IMR-90 (cell line): ENCODE data around the gene DPP10. TPM values are rescaled to one million over a fixed set of nuclear protein-coding genes. Genes with fewer than 3 reads are reported as not detected.

Source experiments
- ATAC-seq: fragments of 200-7000 bp; cut with Tn5 transposase; 2 replicates; pipeline ENCODE4 v1.9.1; 2020; ENCODE audit warnings: low read depth, mild to moderate bottlenecking, moderate library complexity
- BruUV-seq: library from RNA; stranded (reverse); fragments of 400-500 nt; replicated peaks from 2 replicates; lab custom pipeline; 2021; lab: Mats Ljungman, UMichigan
- CTCF ChIA-PET: fragments of 300-600 bp; formaldehyde crosslinking; extraction: SDS; loops from one replicate; lab custom pipeline; 2021; ENCODE audit warnings: antibody characterized with exemption; lab: Yijun Ruan, JAX
- POLR2A ChIA-PET: fragments of 300-600 bp; sonication (Branson Sonifier 250); formaldehyde crosslinking; loops from one replicate; lab custom pipeline; 2022; ENCODE audit warnings: antibody characterized with exemption; ENCODE audit not compliant: unreplicated experiment; lab: Charles Lee
- DNase-seq: peaks from one replicate; pipeline ENCODE4 v3.0.0; 2013
- H2AFZ ChIP-seq: replicated peaks from 2 replicates; pipeline ENCODE3; 2013; ENCODE audit warnings: low read length, mild to moderate bottlenecking; ENCODE audit not compliant: poor library complexity
- H2AK5ac ChIP-seq: 2 replicates; pipeline ENCODE4 v1.6.1; 2013; ENCODE audit warnings: low read depth, low read length, inconsistent platforms
- H2AK9ac ChIP-seq: replicated peaks from 2 replicates; pipeline ENCODE3; 2013; ENCODE audit warnings: mild to moderate bottlenecking, low read depth, low read length, moderate library complexity; ENCODE audit not compliant: poor library complexity
- H2BK120ac ChIP-seq: 2 replicates; pipeline ENCODE4 v1.6.1; 2013; ENCODE audit warnings: low read depth, low read length, inconsistent platforms
- H2BK15ac ChIP-seq: 3 replicates; pipeline ENCODE4 v1.6.1; 2013; ENCODE audit warnings: low read depth, low read length, inconsistent platforms
- H2BK20ac ChIP-seq: 2 replicates; pipeline ENCODE4 v1.6.1; 2013; ENCODE audit warnings: low read depth, mild to moderate bottlenecking, inconsistent platforms, low read length, moderate library complexity
- H2BK5ac ChIP-seq: 2 replicates; pipeline ENCODE4 v1.6.1; 2013; ENCODE audit warnings: mild to moderate bottlenecking, low read depth, low read length, inconsistent platforms; ENCODE audit not compliant: poor library complexity, severe bottlenecking
- H3K14ac ChIP-seq: replicated peaks from 2 replicates; pipeline ENCODE4 v1.6.1; 2013; ENCODE audit warnings: low read depth, low read length, inconsistent platforms
- H3K18ac ChIP-seq: 2 replicates; pipeline ENCODE4 v1.6.1; 2013; ENCODE audit warnings: low read depth, low read length, control low read depth
- H3K23ac ChIP-seq: 2 replicates; pipeline ENCODE4 v1.6.1; 2013; ENCODE audit warnings: low read depth, low read length, inconsistent platforms
- H3K27ac ChIP-seq: 2 replicates; pipeline ENCODE4 v1.5.1; 2013; ENCODE audit warnings: mild to moderate bottlenecking, control low read depth, low read length; ENCODE audit not compliant: insufficient read depth
- H3K27me3 ChIP-seq: 2 replicates; pipeline ENCODE4 v1.6.1; 2013; ENCODE audit warnings: low read length; ENCODE audit not compliant: control insufficient read depth, insufficient read depth
- H3K36me3 ChIP-seq: 2 replicates; pipeline ENCODE4 v1.6.1; 2013; ENCODE audit warnings: low read length, mixed read lengths; ENCODE audit not compliant: control insufficient read depth, insufficient read depth
- H3K4ac ChIP-seq: 2 replicates; pipeline ENCODE4 v1.6.1; 2013; ENCODE audit warnings: low read depth, low read length, inconsistent platforms
- H3K4me1 ChIP-seq: 2 replicates; pipeline ENCODE4 v1.6.1; 2013; ENCODE audit warnings: low read length, mixed read lengths; ENCODE audit not compliant: control insufficient read depth, insufficient read depth
- H3K4me2 ChIP-seq: 2 replicates; pipeline ENCODE4 v1.6.1; 2013; ENCODE audit warnings: low read depth, mild to moderate bottlenecking, control low read depth, low read length, moderate library complexity
- H3K4me3 ChIP-seq: 2 replicates; pipeline ENCODE4 v1.5.1; 2013; ENCODE audit warnings: low read depth, mild to moderate bottlenecking, control low read depth, low read length, moderate library complexity; ENCODE audit not compliant: insufficient read depth
- H3K56ac ChIP-seq: 2 replicates; pipeline ENCODE4 v1.6.1; 2013; ENCODE audit warnings: low read length, inconsistent platforms; ENCODE audit not compliant: insufficient read depth; ENCODE audit errors: extremely low read depth
- H3K79me1 ChIP-seq, 2 experiments: 2 replicates each; pipeline ENCODE4 v1.6.1; 2013; ENCODE audit warnings: low read length in 2 of 2, inconsistent platforms in 1 of 2, low read depth in 1 of 2
- H3K9ac ChIP-seq: 2 replicates; pipeline ENCODE4 v1.6.1; 2013; ENCODE audit warnings: low read depth, low read length, control low read depth
- H3K9me1 ChIP-seq: 2 replicates; pipeline ENCODE4 v1.6.1; 2013; ENCODE audit warnings: low read length, inconsistent platforms; ENCODE audit not compliant: insufficient read depth
- H3K9me3 ChIP-seq: 2 replicates; pipeline ENCODE4 v1.6.1; 2013; ENCODE audit warnings: low read length; ENCODE audit not compliant: control insufficient read depth, insufficient read depth
- H4K20me1 ChIP-seq: 2 replicates; pipeline ENCODE4 v1.6.1; 2013; ENCODE audit warnings: low read length, inconsistent platforms; ENCODE audit not compliant: insufficient read depth
- H4K5ac ChIP-seq: 2 replicates; pipeline ENCODE4 v1.6.1; 2013; ENCODE audit warnings: mild to moderate bottlenecking, low read depth, low read length, control low read depth
- H4K8ac ChIP-seq, 2 experiments: 2 replicates each; pipeline ENCODE4 v1.6.1; 2013; ENCODE audit warnings: low read depth in 2 of 2, low read length in 2 of 2, control low read depth in 1 of 2, inconsistent platforms in 1 of 2
- H4K91ac ChIP-seq: 2 replicates; pipeline ENCODE4 v1.6.1; 2013; ENCODE audit warnings: low read depth, low read length, inconsistent platforms; ENCODE audit not compliant: insufficient read depth
- ELK1 ChIP-seq: fragments of 150-350 bp; IDR thresholded peaks from 2 replicates; pipeline ENCODE4 v1.6.1; 2016; ENCODE audit warnings: low read depth, mild to moderate bottlenecking, low read length, moderate library complexity, borderline replicate concordance
- FOS ChIP-seq: fragments of 150-350 bp; IDR thresholded peaks from 2 replicates; pipeline ENCODE4 v1.6.1; 2016; ENCODE audit warnings: low read depth, low read length
- POLR2A ChIP-seq: IDR thresholded peaks from 2 replicates; pipeline ENCODE4 v1.6.1; 2012; ENCODE audit warnings: mild to moderate bottlenecking, low read depth, low read length
- RCOR1 ChIP-seq: IDR thresholded peaks from 2 replicates; pipeline ENCODE4 v1.6.1; 2012; ENCODE audit warnings: mild to moderate bottlenecking, low read length, improper control_type of control experiment; ENCODE audit not compliant: insufficient replicate concordance
- RFX5 ChIP-seq: IDR thresholded peaks from 2 replicates; pipeline ENCODE4 v1.8.0; 2012; ENCODE audit warnings: low read depth, mild to moderate bottlenecking, low read length, moderate library complexity
- USF2 ChIP-seq: fragments of 150-350 bp; IDR thresholded peaks from 2 replicates; pipeline ENCODE4 v1.6.1; 2017; ENCODE audit warnings: mild to moderate bottlenecking, antibody characterized with exemption, low read length, low read depth
- WGBS, 2 experiments: methylation state at CpG; one replicate each; pipeline versions ENCODE4 v1.1.5 to v1.1.7; 2013; ENCODE audit warnings: missing lambda C conversion rate in 2 of 2; ENCODE audit not compliant: insufficient read length in 1 of 2; ENCODE audit errors: extremely low coverage in 2 of 2; 5-methylcytosine and 5-hydroxymethylcytosine counted together
- dilution Hi-C: fragments of 300-500 bp; cut with HindIII; formaldehyde crosslinking; loops from one replicate; pipeline ENCODE4 v1.14.3; 2018; ENCODE audit warnings: low sequenced_read_pairs; ENCODE audit not compliant: unreplicated experiment
- in situ Hi-C: fragments of 300-500 bp; cut with MboI; formaldehyde crosslinking; loops from 3 replicates; pipeline ENCODE4 v1.14.3; 2019; ENCODE audit warnings: low sequenced_read_pairs, inconsistent platforms, mixed read lengths
- intact Hi-C: fragments of 100-400 bp; cut with micrococcal nuclease; formaldehyde crosslinking; loops from 2 replicates; pipeline ENCODE4 v1.10.0; 2022
- polyA plus RNA-seq, 3 experiments: library from polyadenylated mRNA; depleted of rRNA; stranded (reverse); fragments of >200 nt; gene quantifications; 2 replicates each; pipeline ENCODE4 v1.2.3, GENCODE V29; 2012; ENCODE audit warnings: low replicate concordance in 1 of 3
- total RNA-seq: library from RNA; depleted of rRNA; stranded (reverse); fragments of >200 nt; gene quantifications from 2 replicates; pipeline ENCODE4 v1.2.3, GENCODE V29; 2012

DPP10 gene
- total and polyA plus RNA-seq, 2 of the 4 experiments (the other 2 are of a cell fraction): not detected

DNA sequence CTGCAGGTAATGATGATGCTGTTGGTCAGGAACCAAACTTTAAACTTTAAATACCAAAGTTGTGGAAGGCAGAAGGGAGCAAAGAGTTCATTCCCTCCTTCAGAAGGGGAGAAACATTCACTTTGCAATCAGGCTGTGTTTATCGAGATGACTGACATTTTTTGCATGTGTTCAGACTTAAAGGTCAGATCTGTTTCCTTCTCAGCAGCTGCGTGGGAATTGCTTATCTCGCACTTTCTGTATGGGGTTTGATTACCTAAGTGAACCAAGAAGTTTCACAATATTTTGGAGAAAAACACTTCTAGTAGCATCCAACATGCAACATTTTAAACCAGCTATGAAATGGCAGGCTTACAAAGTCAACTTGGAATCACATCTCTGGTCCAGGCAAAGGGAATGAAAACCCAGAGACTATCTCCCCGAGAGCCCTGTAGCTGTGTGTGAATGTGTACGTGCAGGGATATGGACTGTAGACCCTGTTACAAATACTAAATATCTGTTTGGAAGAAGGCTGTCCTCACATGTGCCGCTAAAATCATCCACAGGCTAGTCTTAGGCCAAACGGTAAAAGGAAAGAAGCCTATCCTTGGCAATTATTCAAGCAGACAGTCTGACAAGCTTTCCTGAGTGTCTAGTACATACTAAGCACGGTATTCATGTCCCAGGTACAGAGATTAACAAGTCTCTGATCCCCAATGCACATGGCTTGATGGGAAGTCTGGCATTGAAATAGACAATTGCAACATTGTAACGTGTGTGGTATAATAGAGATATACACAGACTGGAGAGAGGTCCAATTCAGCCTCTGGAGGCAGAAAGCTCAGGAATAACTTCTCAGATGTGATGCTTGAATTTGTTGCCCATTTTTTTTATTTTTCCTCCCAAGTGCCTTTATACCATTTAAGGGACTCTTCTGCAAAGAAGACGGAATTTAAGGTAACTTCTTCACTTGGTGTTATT is 483.1 kb downstream of the DPP10 start:
- intact Hi-C loops: no loop called here
- Histone ChIP-seq H3K27ac (no peak overlapping the region), H2BK20ac (no peak overlapping the region), H3K4me3 (no peak overlapping the region), H3K9me3 (peaks cover 9% of the 10 kb centered on the region), H3K4me2 (no peak overlapping the region), H4K5ac (no peak overlapping the region), H3K9ac (no peak overlapping the region), H3K4ac (no peak overlapping the region), H2BK120ac (no peak overlapping the region), H3K56ac (no peak overlapping the region), H2AK9ac (no peak overlapping the region), H3K23ac (no peak overlapping the region), H4K8ac (no peak overlapping the region), H3K27me3 (no peaks in the 10 kb centered on the region), H4K20me1 (no peaks in the 10 kb centered on the region), H4K91ac (no peak overlapping the region), H3K4me1 (no peaks in the 10 kb centered on the region), H3K14ac (no peak overlapping the region), H3K36me3 (no peaks in the 10 kb centered on the region), H3K9me1 (no peaks in the 10 kb centered on the region), H2AK5ac (no peak overlapping the region), H2BK15ac (no peak overlapping the region), H3K79me1 (no peaks in the 10 kb centered on the region), H3K18ac (no peak overlapping the region), H2AFZ (no peak overlapping the region), H2BK5ac (no peak overlapping the region)
- ChIA-PET CTCF (no interaction called here), POLR2A (no interaction called here)
- dilution Hi-C loops: no loop called here
- no peak for DNase-seq
- no peak for TF ChIP-seq USF2
- no peak for TF ChIP-seq RCOR1
- TF ChIP-seq POLR2A: no peak
- TF ChIP-seq FOS: no peak
- no peak for TF ChIP-seq RFX5
- TF ChIP-seq ELK1: no peak
- no TSS peak for BruUV-seq
- 40% methylated on average over 1 of the region's 10 CpGs; no CpG with 5 or more reads in 1 of the 2 experiments for WGBS, 2 experiments
- in situ Hi-C loops: no loop called here
- ATAC-seq: no peak
